Erythroblast (primary cell): ENCODE data around the gene POR.

ENCODE experiments used
- GATA1 ChIP-seq: IDR thresholded peaks from 2 replicates; pipeline ENCODE4 v1.6.1; 2011; ENCODE audit warnings: low read depth, mild to moderate bottlenecking, control low read depth, low read length, moderate library complexity
- POLR2A ChIP-seq: IDR thresholded peaks from 2 replicates; pipeline ENCODE4 v1.6.1; 2011; ENCODE audit warnings: mild to moderate bottlenecking, low read length

DNA sequence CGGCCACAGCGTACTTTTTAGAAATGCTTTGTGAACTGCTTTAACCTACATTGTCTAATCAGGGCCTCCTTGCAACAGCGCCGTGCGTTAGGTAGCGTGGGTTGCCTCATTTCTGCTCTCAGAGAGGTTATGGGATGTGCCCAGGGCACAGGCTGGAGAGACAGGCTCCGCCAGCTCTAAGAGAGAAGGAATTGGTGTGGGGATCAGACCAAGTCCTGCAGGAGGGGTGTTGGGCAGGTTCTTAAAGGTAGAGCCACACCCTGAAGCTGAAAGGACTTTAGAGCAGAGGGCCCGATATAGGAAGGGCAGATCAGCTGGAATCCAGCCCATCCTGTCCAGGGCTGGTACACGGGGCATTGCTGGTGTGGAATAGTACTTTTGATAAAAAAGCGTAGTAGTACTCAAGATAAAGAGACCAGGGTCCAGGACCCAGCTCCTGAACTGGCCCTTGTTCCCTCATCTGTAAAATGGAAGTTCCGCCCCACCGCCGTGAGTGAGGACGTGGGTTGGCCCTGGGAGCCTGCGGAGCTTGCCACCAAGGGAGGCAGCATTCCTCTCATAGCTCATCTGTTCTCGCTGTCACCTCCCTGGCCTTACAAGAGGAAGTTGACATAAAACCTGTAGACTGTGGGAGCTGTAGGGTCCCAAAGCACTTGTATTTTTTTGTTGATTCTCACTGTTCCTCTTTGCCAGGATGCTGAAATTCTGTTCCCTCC lies 42.2 kb downstream of the POR start:
- no peak for TF ChIP-seq POLR2A
- no peak for TF ChIP-seq GATA1
